C4-2B (cell line): Measurements from ENCODE around the gene MPP2.
A peak's percentile ranks its signal among the peaks of the same experiment; 100 is the strongest.

Experiments used
- ZFX ChIP-seq: fragments of 450-650 bp; IDR thresholded peaks from 2 replicates; pipeline ENCODE4 v1.6.1; 2017
- TF ChIP-seq, protein P1 (sequence below): fragments of 450-650 bp; conservative IDR thresholded peaks from 2 replicates; pipeline ENCODE4 v1.5.1; 2017; ENCODE audit warnings: mild to moderate bottlenecking

DNA sequence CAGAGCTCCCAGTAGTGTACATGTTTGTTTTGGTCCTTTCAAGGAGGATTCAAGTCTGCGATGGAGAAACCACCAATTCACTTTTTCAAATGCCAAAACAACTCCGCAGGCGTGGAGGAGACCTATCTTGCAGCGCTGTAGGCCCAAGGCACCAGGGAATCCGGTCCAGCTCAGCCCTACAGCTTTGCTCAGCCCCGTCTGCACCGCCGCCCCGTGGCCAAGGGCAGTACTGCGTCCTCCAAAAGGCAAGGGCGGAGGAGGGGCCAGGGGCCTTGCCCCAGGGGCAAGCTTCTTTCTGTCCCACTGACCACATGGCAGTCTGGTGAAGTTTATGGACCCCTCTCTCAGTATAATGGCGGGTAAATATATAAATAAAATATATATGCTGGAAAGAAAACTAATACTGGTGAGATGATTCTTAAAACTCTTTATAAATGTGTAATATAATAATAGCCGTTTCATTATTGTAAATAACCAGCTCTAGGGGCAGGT lies 61.1 kb downstream of the MPP2 start:
- TF ChIP-seq, protein P1, sequence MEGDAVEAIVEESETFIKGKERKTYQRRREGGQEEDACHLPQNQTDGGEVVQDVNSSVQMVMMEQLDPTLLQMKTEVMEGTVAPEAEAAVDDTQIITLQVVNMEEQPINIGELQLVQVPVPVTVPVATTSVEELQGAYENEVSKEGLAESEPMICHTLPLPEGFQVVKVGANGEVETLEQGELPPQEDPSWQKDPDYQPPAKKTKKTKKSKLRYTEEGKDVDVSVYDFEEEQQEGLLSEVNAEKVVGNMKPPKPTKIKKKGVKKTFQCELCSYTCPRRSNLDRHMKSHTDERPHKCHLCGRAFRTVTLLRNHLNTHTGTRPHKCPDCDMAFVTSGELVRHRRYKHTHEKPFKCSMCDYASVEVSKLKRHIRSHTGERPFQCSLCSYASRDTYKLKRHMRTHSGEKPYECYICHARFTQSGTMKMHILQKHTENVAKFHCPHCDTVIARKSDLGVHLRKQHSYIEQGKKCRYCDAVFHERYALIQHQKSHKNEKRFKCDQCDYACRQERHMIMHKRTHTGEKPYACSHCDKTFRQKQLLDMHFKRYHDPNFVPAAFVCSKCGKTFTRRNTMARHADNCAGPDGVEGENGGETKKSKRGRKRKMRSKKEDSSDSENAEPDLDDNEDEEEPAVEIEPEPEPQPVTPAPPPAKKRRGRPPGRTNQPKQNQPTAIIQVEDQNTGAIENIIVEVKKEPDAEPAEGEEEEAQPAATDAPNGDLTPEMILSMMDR, result peak; percentile 100
- TF ChIP-seq ZFX, result no peak
